ENCODE measurements around the gene PEAK1.

DNA sequence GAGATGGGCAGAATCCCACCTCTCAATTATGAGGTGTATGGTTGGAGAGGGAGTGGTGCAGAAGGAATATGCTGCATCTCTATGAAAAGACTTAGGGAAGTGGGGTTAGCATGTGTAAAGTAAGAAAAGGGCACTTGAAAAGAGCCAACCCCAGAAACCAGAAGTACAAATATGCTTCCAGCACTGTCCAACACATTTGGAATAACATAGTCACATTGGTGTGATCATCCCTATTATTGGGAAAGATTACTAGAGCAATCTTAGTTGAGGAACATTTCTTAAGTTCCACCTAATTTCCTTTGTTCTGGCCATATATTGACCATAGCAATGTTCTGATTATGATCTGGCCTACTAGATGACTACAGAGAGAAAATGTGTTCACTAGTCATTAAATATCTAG is 35.0 kb upstream of the PEAK1 start:
- TF ChIP-seq POLR2A (IDR thresholded peaks at IDR 0.05; ENCODE audit: low read depth) (no peak), EP300 (IDR thresholded peaks at IDR 0.05) (no peak), POLR2AphosphoS5 (IDR thresholded peaks at IDR 0.05) (no peak)
- TF ChIP-seq, protein P1, sequence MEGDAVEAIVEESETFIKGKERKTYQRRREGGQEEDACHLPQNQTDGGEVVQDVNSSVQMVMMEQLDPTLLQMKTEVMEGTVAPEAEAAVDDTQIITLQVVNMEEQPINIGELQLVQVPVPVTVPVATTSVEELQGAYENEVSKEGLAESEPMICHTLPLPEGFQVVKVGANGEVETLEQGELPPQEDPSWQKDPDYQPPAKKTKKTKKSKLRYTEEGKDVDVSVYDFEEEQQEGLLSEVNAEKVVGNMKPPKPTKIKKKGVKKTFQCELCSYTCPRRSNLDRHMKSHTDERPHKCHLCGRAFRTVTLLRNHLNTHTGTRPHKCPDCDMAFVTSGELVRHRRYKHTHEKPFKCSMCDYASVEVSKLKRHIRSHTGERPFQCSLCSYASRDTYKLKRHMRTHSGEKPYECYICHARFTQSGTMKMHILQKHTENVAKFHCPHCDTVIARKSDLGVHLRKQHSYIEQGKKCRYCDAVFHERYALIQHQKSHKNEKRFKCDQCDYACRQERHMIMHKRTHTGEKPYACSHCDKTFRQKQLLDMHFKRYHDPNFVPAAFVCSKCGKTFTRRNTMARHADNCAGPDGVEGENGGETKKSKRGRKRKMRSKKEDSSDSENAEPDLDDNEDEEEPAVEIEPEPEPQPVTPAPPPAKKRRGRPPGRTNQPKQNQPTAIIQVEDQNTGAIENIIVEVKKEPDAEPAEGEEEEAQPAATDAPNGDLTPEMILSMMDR (IDR thresholded peaks at IDR 0.05) = no peak
